SJSA1 (cell line): ENCODE measurements around the gene ABHD16B. TPM values are rescaled to one million over a fixed set of nuclear protein-coding genes. Genes with fewer than 3 reads are reported as not detected.

ENCODE experiments used
- DNase-seq, 2 experiments: peaks; one replicate each; pipeline ENCODE4 v3.0.0-alpha.2; 2015 to 2020; ENCODE audit warnings: low spot score in 2 of 2, low read depth in 1 of 2
- H3K27ac ChIP-seq: fragments of 250-450 bp; sonication (Bioruptor Pico); 2 replicates; pipeline ENCODE4 v1.5.1; 2020; ENCODE audit warnings: mild to moderate bottlenecking, moderate library complexity
- H3K27me3 ChIP-seq: fragments of 250-450 bp; sonication (Bioruptor Pico); replicated peaks from 2 replicates; pipeline ENCODE4 v1.5.1; 2020; ENCODE audit warnings: mild to moderate bottlenecking, moderate library complexity
- H3K36me3 ChIP-seq: fragments of 250-450 bp; sonication (Bioruptor Pico); 2 replicates; pipeline ENCODE4 v1.5.1; 2020; ENCODE audit warnings: mild to moderate bottlenecking
- H3K4me1 ChIP-seq: fragments of 250-450 bp; sonication (Bioruptor Pico); replicated peaks from 2 replicates; pipeline ENCODE4 v1.6.1; 2021; ENCODE audit warnings: mild to moderate bottlenecking
- H3K4me3 ChIP-seq: fragments of 250-450 bp; sonication (Bioruptor Pico); 2 replicates; pipeline ENCODE4 v1.5.1; 2020; ENCODE audit warnings: mild to moderate bottlenecking
- H3K9me3 ChIP-seq: fragments of 250-450 bp; sonication (Bioruptor Pico); replicated peaks from 2 replicates; pipeline ENCODE4 v1.5.1; 2020; ENCODE audit warnings: mild to moderate bottlenecking
- total RNA-seq: library from RNA; depleted of rRNA; stranded (reverse); fragments of >200 nt; shearing (Covaris generic); gene quantifications from 2 replicates; pipeline ENCODE4 v1.2.3, GENCODE V29; 2014

ABHD16B gene
- total RNA-seq, 1 experiment from 2014 or later: not detected

DNA sequence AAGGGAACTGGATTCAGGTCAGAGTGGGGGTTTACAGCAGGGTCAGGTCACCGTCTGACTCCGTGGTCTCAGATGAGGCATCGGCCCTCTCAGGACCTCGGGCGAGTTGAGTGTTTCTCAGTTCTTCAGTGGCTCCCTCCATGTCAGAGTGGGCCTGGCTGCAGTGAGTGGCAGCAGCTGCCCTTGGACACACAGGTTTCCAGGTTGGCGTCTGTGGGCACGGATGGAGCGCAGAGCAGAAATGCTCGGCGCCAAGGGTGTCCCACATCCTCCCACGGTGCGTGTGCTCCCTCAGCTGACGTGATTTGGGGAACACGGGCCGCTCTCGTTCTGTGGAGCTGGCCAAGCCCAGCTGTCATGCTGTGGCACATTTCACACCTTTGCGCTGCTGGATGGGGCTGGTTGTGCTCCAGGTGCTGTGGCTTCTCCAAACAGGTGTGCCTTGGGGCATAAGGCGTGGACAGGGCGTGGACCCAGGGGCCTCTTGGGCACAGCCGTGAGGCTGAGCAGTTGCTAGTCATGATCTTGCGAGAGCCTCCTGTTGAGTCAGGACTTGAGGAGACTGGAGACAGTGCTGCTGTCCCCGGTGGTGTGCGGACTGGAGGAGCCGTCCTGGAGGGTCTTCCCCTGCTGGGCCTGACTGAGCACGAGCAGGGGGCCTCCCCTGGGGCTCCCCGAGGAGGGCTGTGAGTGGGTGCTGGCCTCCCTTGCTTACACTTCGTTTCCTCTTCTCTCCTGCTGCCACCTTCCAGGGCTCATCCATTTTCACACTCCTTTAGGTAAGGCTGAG, 24.2 kb downstream of the ABHD16B start:
- no peaks in the 10 kb centered on the region for H3K9me3 ChIP-seq
- H3K36me3 ChIP-seq: peaks cover 85% of the 10 kb centered on the region
- DNase-seq: no peak
- H3K27ac ChIP-seq: no peak overlapping the region
- H3K27me3 ChIP-seq: no peaks in the 10 kb centered on the region
- H3K4me3 ChIP-seq: no peak overlapping the region
- H3K4me1 ChIP-seq: no peaks in the 10 kb centered on the region

- no peak for DNase-seq
- Histone ChIP-seq H3K27ac (no peak overlapping the region), H3K36me3 (peaks cover 86% of the 10 kb centered on the region), H3K4me1 (no peaks in the 10 kb centered on the region), H3K9me3 (no peaks in the 10 kb centered on the region), H3K27me3 (no peaks in the 10 kb centered on the region), H3K4me3 (no peak overlapping the region)
Observed at GRCh38 chr20:63886054-63886419, 24.7 kb downstream of the ABHD16B start.

DNA sequence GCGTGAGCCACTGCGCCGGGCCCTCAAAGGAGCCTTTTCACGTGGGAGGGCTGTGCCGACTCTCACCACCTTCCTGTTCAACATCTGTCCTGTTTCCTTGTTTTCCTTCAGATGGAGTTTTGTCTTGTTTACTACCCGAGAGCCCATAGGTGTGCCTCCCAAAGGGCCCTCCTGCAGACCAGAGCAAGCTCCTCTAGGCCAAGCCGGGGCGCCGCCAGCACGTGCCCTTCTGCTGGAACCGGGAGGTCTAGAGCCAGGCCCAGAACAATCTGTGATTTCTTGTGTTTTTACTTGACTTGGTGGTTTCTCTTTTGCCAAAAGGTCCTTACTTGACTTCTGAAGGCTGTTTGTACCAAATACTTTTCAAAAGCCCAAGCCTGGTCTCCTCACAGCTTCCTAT, 25.6 kb downstream of the ABHD16B start:
- H3K27ac ChIP-seq: no peak overlapping the region
- no peaks in the 10 kb centered on the region for H3K27me3 ChIP-seq
- H3K36me3 ChIP-seq: peaks cover 88% of the 10 kb centered on the region
- no peak overlapping the region for H3K4me3 ChIP-seq
- DNase-seq: no peak
- H3K4me1 ChIP-seq: no peaks in the 10 kb centered on the region
- no peaks in the 10 kb centered on the region for H3K9me3 ChIP-seq

GRCh38 chr20:63889241-63890200, 28.2 kb downstream of the ABHD16B start:
- Histone ChIP-seq H3K27me3 (no peaks in the 10 kb centered on the region), H3K4me3 (no peak overlapping the region), H3K4me1 (peaks cover 6% of the 10 kb centered on the region), H3K9me3 (no peaks in the 10 kb centered on the region), H3K36me3 (peaks cover 62% of the 10 kb centered on the region), H3K27ac (no peak overlapping the region)
- no peak for DNase-seq

GRCh38 chr20:63890201-63890576, 28.9 kb downstream of the ABHD16B start:
- Histone ChIP-seq H3K4me1 (peaks cover 9% of the 10 kb centered on the region), H3K27me3 (no peaks in the 10 kb centered on the region), H3K27ac (no peak overlapping the region), H3K9me3 (no peaks in the 10 kb centered on the region), H3K36me3 (peaks cover 60% of the 10 kb centered on the region), H3K4me3 (no peak overlapping the region)
- DNase-seq: no peak

- Histone ChIP-seq H3K36me3 (peaks cover 56% of the 10 kb centered on the region), H3K4me1 (peaks cover 9% of the 10 kb centered on the region), H3K4me3 (no peak overlapping the region), H3K27ac (no peak overlapping the region), H3K9me3 (no peaks in the 10 kb centered on the region), H3K27me3 (no peaks in the 10 kb centered on the region)
- DNase-seq: no peak
Observed at GRCh38 chr20:63890616-63891015, 29.3 kb downstream of the ABHD16B start.

DNA sequence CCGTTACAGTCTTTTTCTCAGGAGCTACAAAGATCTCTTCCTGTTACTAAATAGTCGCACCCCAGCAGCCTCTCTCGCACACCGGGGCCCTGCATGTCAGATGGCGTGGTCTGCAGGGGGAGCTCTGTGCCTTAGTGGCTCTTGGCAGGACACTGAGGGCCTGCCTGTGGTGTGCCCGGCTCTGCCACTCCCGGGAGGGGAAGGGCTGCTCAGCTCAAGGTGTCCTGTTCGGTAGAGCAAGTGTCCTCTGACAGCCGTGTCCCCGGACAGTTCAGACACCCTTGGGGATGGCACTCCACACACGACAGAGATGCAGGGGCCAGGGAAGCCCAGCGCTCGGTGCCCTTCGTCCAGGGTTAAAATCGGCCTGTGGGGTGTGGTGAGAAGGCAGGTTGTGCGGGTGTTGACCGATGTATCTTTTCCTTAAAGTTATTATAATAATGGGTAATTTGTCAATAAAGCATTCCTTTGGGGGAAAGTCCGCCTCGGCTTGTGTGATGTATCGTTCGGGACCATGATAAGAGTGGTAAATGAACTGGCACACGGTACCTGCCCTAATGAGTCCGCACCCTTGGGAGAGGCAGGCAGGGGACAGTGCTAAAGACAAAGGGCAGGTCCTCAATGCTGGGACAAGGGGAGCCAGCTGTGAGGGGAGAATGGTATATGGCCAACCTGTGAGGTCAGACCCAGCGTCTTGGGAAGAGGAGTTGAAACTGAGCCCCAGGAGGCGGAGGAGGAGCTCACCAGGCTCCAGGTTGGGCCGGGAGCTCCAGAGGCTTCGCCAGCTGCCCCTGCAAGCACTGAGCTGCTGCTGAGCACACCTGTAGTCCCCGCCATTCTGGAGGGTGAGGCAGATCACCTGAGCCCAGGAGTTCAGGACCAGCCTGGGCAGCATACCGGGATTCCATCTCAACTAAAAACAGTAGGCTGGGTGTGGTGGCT, 30.0 kb downstream of the ABHD16B start:
- Histone ChIP-seq H3K36me3 (peaks cover 52% of the 10 kb centered on the region), H3K4me1 (peaks cover 11% of the 10 kb centered on the region)

DNA sequence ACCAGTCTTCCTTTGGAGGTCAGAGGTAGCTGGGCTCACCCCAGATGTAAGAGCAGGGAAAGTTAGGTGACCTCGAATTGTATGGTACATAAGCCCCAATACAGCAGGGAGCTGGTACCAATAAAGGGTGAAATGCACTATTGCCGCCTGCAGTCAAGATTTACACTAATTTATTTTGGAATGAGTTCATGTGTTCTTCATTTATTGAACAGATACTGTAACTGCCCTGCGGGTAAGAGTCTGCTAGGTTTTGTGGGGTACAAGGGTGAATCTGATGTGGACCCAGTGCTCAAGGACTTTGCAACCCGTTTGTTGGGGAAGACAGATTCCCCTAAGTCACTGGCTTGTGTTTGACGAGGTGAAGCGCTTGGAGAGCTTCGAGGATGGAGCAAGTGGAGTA, 31.1 kb downstream of the ABHD16B start:
- no peak for DNase-seq
- Histone ChIP-seq H3K4me1 (peaks cover 18% of the 10 kb centered on the region), H3K4me3 (no peak overlapping the region), H3K36me3 (peaks cover 53% of the 10 kb centered on the region), H3K27me3 (no peaks in the 10 kb centered on the region), H3K9me3 (no peaks in the 10 kb centered on the region), H3K27ac (no peak overlapping the region)

More for the DNA sequence above, 30.0 kb downstream of the ABHD16B start:
- H3K4me3 ChIP-seq: no peak overlapping the region
- no peak overlapping the region for H3K27ac ChIP-seq
- no peak for DNase-seq
- no peaks in the 10 kb centered on the region for H3K9me3 ChIP-seq
- no peaks in the 10 kb centered on the region for H3K27me3 ChIP-seq

DNA sequence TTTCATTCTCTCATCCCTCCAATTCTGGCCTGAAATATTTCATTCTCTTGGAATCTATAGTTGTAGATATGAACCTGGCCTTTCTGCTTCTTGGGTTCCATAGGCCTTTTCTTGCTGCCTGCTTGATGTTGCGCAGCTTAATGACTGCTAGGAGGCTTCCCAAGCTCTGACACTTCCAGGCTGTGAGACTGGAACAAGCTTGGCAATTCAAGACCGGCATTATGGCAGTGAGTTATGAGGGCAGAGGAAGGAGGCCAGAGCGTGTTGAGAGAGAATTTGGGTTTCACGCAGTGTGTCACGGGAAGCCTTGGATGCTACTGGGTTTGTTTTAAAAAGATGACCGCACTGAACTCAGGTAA, 32.7 kb downstream of the ABHD16B start:
- Histone ChIP-seq H3K27ac (no peak overlapping the region), H3K4me1 (peaks cover 18% of the 10 kb centered on the region), H3K4me3 (no peak overlapping the region), H3K36me3 (peaks cover 51% of the 10 kb centered on the region), H3K9me3 (no peaks in the 10 kb centered on the region), H3K27me3 (no peaks in the 10 kb centered on the region)
- no peak for DNase-seq

GRCh38 chr20:63894358-63895201, 33.3 kb downstream of the ABHD16B start, which contains the start of gene DNAJC5:
Gene DNAJC5 (plus strand): TSS chr20:63895126. CDS start chr20:63928346, 33,220 bp downstream.
- peaks cover 45% of the 10 kb centered on the region for H3K36me3 ChIP-seq
- peaks cover 18% of the 10 kb centered on the region for H3K4me1 ChIP-seq
- no peaks in the 10 kb centered on the region for H3K9me3 ChIP-seq
- H3K4me3 ChIP-seq: peak within 1 kb of the TSS; percentile 59
- DNase-seq: peak; percentile 87 to 95
- no peaks in the 10 kb centered on the region for H3K27me3 ChIP-seq
- no peak within 1 kb of the TSS for H3K27ac ChIP-seq

GRCh38 chr20:63895202-63895951, 34.1 kb downstream of the ABHD16B start:
- peak in 1 of 2 experiments; percentile 9 for DNase-seq
- no peaks in the 10 kb centered on the region for H3K9me3 ChIP-seq
- H3K27ac ChIP-seq: no peak overlapping the region
- no peaks in the 10 kb centered on the region for H3K27me3 ChIP-seq
- H3K36me3 ChIP-seq: peaks cover 37% of the 10 kb centered on the region
- peak overlapping the region; percentile 59 for H3K4me3 ChIP-seq
- peaks cover 18% of the 10 kb centered on the region for H3K4me1 ChIP-seq

GRCh38 chr20:63895952-63896263, 34.6 kb downstream of the ABHD16B start:
- no peaks in the 10 kb centered on the region for H3K27me3 ChIP-seq
- peaks cover 18% of the 10 kb centered on the region for H3K4me1 ChIP-seq
- DNase-seq: peak in 1 of 2 experiments; percentile 23
- H3K4me3 ChIP-seq: peak overlapping the region; percentile 59
- H3K36me3 ChIP-seq: peaks cover 33% of the 10 kb centered on the region
- H3K27ac ChIP-seq: no peak overlapping the region
- no peaks in the 10 kb centered on the region for H3K9me3 ChIP-seq
